Ramos (cell line): ENCODE data around the gene POLR2E.
"Not testable (repeated sequence)": the region's sequence is repeated elsewhere in the genome, so short reads cannot be mapped to it uniquely, and the experiment has no call there.

ENCODE experiments used
- in situ Hi-C: fragments of 300-500 bp; cut with MboI; formaldehyde crosslinking; loops from one replicate; pipeline ENCODE4 v1.14.3; 2022; ENCODE audit warnings: low sequenced_read_pairs; ENCODE audit not compliant: unreplicated experiment

The POLR2E gene

DNA sequence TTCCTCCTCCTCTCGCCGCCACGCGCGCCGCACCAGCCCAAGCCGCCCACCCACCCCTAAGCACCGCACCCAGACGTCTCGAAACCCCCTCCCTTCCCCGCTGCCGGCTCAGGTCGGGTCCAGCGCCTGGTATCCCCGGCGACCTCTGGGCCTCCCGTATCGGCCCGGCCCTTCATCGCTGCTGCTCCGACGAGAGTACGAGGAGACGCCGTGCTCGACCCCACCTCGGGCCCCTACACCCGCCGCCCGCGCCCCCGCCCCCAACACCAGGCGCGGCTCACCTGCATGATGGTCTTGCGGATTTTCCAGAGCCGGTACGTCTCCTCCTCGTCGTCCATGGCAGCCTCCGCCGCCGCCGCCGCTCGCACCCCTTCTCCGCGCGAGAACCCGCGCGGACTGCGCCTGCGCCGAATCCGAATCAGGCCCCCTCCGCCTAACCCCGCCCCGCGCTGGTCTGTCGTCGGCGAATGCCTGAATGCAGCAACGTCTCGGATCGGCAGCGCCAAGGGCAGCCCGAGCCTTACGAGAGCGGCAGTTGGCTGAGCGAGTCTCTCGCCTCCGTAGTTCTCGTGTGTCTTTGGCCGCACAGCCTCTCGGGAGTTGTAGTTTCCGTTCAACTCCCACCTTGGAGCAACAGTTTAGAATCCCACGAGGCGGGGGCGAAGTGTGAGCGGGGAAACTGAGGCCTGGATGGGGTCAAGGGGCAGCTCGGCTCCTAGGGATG is at the start of gene POLR2E:
Gene POLR2E, minus strand, starts transcription at position 398 of the 724 bp plus-strand sequence. Its CDS starts 60 bp downstream, at position 338.
- in situ Hi-C loops, result no loop called here

GRCh38 chr19:1144741-1145140 is 49.6 kb upstream of the POLR2E start:
- in situ Hi-C loops, result no loop called here

DNA sequence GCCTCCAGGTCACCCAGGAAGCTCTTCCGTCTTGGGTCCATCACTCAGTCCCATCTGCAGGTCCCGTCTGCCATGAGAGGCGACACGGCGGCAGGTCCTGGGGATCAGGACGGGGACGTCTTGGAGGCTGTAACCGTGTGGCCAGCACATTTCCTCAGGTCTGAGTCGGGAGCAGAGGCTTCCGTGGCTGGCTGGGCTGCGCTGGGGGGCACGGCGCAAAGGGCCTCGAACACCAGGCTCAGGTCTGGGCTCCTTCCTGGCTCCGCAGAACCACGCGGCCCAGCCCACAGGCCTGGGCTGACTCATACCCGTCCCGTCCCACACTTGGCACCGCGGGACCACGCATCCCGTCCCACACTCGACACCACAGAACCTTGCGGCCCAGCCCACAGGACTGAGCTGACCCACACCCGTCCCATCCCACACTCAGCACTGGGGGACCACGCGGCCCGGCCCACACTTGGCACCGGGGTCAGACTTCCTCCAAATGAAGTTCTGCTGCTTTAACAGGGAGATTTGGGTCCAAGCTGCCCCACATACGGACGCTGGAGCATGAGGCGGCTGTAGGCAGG is 48.7 kb upstream of the POLR2E start:
- in situ Hi-C loops, result no loop called here

DNA sequence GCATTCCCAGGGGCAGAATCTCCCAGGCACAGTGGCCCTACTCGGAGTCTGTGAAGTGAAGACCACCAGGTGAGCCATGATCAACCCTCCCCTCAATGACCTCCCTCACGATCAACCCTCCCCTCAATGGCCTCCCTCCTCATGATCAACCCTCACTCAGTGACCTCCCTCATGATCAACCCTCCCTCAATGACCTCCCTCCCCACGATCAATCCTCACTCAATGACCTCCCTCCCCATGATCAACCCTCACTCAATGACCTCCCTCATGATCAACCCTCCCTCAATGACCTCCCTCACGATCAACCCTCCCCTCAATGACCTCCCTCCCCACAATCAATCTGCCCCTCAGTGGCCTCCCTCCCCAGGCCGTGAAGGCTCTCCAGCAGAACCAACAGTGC is 46.8 kb upstream of the POLR2E start:
- in situ Hi-C loops, result no loop called here

- in situ Hi-C loops, result no loop called here
These were observed 45.3 kb upstream of the POLR2E start for GRCh38 chr19:1140272-1141027.

DNA sequence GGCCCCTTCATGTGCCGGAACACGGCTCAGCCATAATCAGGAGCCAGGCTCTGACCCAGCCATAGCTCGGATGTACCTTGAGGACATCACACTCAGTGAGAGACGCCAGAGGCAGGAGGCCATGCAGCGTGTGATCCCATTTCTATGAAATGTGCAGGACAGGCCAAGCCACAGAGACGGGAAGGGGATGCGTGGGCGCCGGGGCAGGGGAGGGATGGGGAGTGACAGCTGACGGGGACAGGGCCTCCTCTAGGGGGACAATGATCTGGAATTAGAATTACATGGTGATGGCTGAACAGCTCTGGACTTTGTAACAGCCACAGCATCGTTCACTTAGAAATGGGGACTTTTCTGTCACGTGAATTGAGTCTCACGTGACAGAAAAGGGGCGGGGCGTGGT is 44.0 kb upstream of the POLR2E start:
- in situ Hi-C loops, result no loop called here

GRCh38 chr19:1138121-1138520 is 42.9 kb upstream of the POLR2E start:
- in situ Hi-C loops, result no loop called here

- in situ Hi-C loops, result no loop called here
These were observed 41.6 kb upstream of the POLR2E start for GRCh38 chr19:1136621-1137317.

DNA sequence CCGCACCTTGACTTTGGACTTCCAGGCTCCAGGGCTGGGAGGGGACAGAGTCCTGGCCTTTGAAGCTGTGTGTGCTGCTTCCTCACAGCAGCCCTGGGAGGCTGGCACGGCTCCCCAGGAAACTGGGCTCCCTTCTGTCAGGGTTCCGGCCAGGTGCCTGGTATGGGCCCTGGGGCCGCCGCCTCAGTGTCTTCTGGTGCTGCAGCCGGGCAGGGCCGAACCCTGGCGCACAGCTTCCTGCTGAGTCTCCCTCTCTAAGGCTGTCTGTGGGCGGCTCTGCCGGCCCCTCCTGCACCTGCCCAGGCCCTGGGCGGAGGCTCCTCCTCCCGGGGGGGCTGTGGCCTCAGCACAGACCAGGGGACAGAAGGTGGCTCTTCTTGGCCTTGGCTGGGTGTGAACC is 41.0 kb upstream of the POLR2E start:
- in situ Hi-C loops, result no loop called here

DNA sequence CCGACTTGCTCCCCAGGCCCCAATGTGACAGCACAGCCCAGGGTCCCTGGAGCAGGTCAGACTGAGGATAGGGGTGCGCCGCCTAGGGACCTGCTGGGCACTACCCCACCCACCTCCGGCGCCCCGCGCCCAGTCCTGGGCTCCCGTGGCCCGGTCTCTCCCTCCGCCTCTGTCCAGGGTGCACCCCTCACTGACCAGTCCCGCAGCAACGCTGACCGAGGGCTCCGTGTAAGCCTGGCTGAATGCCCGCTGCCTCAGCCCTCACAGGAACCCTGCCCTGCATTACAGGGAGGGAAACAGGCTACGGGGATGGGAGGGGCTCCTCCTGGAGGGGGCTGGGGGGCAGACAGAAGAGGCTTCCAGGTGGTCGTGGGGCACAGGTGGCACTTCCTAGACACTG is 40.3 kb upstream of the POLR2E start:
- in situ Hi-C loops, result no loop called here

- in situ Hi-C loops, result no loop called here
These were observed 39.3 kb upstream of the POLR2E start for GRCh38 chr19:1134431-1134830.

DNA sequence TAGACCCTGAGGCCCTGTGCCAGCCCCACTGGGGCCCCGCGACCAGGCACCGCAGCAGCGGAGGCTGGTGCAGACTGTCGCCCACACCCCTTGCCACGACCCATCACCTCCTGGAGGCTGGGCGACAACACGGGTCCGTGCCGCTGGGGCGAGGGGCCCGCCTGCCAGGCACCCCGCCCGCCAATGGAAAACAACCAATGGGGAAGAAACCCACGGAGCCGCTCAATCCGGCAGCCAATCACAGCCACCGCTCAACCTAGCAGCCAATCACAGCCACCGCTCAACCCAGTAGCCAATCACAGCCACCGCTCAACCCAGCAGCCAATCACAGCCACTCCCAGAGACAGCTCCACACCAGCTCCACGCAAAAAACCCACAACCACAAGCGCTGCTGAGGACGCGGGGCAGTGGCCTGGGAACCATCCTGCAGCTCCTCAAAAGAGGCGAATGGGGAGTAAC is 38.3 kb upstream of the POLR2E start:
- in situ Hi-C loops, result no loop called here

DNA sequence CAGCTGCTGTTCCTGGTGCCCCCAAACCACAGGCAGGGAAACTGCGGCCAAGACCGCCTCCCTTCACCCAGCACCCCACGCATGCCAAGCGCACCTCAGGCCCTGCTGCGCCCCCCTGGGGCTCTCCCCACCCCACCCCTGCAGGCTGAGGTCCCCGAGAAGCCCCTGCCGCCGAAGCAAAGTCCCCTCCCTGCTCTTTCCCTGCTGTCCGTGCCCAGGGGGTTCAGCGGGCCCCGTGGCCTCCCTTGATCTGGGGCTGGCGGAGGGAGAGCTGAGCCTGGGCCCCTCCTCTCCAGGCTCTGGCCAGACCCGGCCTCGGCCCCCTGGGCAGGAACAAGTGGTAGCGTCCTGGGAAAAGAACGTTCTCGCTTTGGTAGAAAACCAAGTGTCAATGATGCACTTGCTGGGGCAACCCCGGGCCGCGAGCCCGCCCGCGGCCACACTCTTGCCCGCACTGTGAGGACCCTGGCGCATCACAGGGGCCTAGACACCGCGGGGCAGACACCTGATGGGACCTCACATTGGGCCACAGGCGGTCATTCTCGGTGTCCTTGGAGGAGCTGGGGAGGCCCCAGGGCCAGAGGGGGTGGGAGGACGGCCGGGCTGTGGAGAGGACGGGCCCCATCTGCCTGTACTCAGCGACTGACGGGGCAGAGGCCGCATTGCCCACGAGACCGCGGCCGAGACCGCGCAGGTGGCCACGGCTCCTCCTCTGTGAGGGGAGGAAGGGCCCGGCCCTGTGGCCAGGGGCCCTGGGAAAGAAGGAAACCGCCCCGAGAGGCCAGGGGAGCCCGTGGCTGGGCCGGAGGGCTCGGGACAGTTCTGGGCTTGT is 37.6 kb upstream of the POLR2E start:
- in situ Hi-C loops, result no loop called here

DNA sequence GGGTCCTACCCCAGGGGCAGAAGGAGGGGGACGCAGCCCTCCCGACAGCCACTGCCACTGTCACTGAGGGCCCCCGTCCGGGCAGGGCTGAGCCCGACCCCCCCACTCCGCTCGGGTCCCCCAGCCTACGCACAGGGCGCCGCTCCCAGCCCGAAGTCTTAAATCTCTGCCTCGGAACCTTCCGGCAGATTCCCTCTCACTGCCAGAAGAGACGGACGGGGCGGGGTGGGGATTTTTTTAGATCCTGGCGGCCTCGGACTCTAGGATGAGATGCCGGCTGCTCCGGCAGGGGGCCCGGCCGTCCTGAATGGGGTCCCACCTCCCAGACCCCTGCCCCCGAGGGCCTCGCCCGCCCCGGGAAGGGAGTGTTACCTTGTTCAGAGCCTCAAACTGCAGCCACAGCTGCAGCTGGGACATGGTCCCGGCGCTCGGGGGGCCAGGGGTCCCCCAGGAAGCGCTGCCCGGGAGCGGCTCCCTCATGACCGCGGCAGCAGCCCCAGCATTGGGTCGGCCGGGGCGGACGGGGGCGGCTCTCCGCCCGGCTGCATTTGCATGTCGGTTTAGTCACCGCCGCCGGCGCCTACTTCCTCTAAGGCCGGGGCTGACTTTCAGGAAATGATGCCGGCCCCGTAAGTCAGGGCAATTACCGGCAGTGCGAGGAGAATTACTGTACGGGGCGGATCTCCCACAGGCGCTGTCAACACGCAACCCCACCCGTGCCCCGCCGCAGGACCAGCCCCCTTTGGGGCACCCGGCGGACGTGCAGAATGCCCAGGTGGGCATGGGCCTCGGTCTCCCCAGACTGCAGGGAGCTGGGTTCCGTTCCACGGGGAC is 36.8 kb upstream of the POLR2E start:
- in situ Hi-C loops, result no loop called here

- in situ Hi-C loops, result no loop called here
These were observed 35.9 kb upstream of the POLR2E start for GRCh38 chr19:1130771-1131717.

DNA sequence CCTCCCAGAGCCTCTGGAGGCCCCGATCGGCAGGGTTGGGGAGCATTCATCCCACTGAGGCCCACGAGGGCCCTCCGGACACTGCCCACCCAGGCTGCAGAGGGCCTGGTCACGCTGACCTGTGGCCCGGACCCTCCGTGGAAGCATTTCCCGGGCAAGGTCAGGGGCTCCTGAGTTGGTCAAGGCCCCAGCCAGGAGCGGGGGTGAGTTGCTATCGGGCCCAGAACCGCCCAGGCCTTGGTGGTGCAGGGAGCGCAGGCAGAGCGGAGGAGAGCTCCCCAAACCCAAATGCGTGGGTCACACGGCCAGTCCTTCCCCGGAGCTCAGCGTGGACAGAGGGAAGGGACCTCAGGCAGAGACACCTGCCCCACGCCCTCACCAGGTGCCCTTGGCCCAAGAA is 34.4 kb upstream of the POLR2E start:
- in situ Hi-C loops, result no loop called here

DNA sequence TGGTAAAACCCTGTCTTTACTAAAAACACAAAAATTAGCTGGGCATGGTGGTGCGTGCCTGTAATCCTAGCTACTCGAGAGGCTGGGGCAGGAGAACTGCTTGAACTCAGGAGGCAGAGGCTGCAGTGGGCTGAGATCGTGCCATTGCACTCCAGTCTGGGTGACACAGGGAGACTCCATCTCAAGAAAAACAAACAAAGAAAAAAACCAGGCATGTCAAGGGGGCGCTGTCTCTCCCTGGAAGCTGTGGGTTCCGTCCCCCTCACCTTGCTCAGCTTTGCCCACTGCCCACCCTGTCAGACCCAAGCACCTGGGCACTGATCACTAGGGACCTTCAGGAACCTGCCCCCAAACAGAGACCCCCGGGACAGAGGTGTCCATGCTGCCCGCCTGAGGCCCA is 33.9 kb upstream of the POLR2E start:
- in situ Hi-C loops, result not testable (repeated sequence)

DNA sequence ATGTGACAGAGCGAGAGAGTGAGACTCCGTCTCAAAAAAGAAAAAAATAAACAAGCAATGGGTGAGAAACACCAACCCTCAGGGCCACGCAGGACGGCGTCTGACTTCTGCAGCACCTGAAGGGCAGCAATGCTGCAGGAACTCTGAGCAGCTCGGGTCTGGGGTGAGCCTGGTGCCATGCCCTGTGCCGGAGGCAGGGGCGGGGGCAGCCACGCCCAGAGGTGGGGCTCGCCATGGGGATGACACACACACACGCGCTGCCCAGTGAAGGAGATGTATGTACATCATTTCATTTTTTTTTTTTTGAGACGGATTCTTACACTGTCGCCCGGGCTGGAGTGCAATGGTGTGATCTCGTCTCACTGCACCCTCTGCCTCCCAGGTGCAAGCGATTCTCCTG is 32.9 kb upstream of the POLR2E start:
- in situ Hi-C loops, result no loop called here
